NCI-H2029 (cell line): ENCODE results near the gene TPP1.

Experiments used
- DNase-seq: peaks from one replicate; lab custom pipeline; 2025; lab: John Stamatoyannopoulos, UW

The TPP1 gene

GRCh38 chr11:6563121-6563619 is 56.1 kb downstream of the TPP1 start:
- no peak for DNase-seq
